H9 (cell line): ENCODE measurements around the gene UTF1. TPM values are rescaled to one million over a fixed set of nuclear protein-coding genes. Genes with fewer than 3 reads are reported as not detected.

ENCODE experiments used
- DNase-seq: peaks from one replicate; pipeline ENCODE4 v3.0.0-alpha.2; 2017
- H2AFZ ChIP-seq: one replicate; pipeline ENCODE4 v1.6.1; 2013; ENCODE audit warnings: mild to moderate bottlenecking, low read length, control low read depth, moderate library complexity
- H2AK5ac ChIP-seq: 2 replicates; pipeline ENCODE4 v1.6.1; 2013; ENCODE audit warnings: low read length, control low read depth, mixed read lengths; ENCODE audit not compliant: insufficient read length
- H2BK120ac ChIP-seq: one replicate; pipeline ENCODE4 v1.6.1; 2013; ENCODE audit warnings: low read depth, mild to moderate bottlenecking, low read length, control low read depth, inconsistent platforms; ENCODE audit not compliant: poor library complexity, severe bottlenecking
- H2BK12ac ChIP-seq: 2 replicates; pipeline ENCODE4 v1.6.1; 2013; ENCODE audit warnings: low read length, control low read depth, mixed read lengths, low read depth; ENCODE audit not compliant: insufficient read length
- H2BK15ac ChIP-seq: 2 replicates; pipeline ENCODE4 v1.6.1; 2013; ENCODE audit warnings: low read depth, low read length, control low read depth
- H2BK20ac ChIP-seq: one replicate; pipeline ENCODE4 v1.6.1; 2013; ENCODE audit warnings: low read depth, mild to moderate bottlenecking, low read length, control low read depth, inconsistent platforms; ENCODE audit not compliant: poor library complexity, severe bottlenecking
- H2BK5ac ChIP-seq: 2 replicates; pipeline ENCODE4 v1.6.1; 2013; ENCODE audit warnings: low read length, control low read depth, mixed read lengths; ENCODE audit not compliant: insufficient read length
- H3K14ac ChIP-seq: 2 replicates; pipeline ENCODE4 v1.6.1; 2013; ENCODE audit warnings: low read length, control low read depth; ENCODE audit not compliant: insufficient read depth
- H3K18ac ChIP-seq: 2 replicates; pipeline ENCODE4 v1.6.1; 2013; ENCODE audit warnings: low read depth, mild to moderate bottlenecking, mixed read lengths, low read length, control low read depth; ENCODE audit not compliant: insufficient read length
- H3K23ac ChIP-seq: 2 replicates; pipeline ENCODE4 v1.6.1; 2013; ENCODE audit warnings: low read length, control low read depth, mixed read lengths, low read depth; ENCODE audit not compliant: insufficient read length
- H3K23me2 ChIP-seq: 2 replicates; pipeline ENCODE4 v1.6.1; 2013; ENCODE audit warnings: low read depth, mild to moderate bottlenecking, mixed read lengths, low read length, control low read depth; ENCODE audit not compliant: insufficient read length, poor library complexity, severe bottlenecking
- H3K27ac ChIP-seq: 2 replicates; pipeline ENCODE4 v1.5.1; 2013; ENCODE audit warnings: low read length, control low read depth, mixed read lengths, low read depth; ENCODE audit not compliant: insufficient read length
- H3K27me3 ChIP-seq: 2 replicates; pipeline ENCODE4 v1.6.1; 2013; ENCODE audit warnings: low read length, control low read depth, inconsistent platforms; ENCODE audit not compliant: insufficient read depth
- H3K4ac ChIP-seq: 2 replicates; pipeline ENCODE4 v1.6.1; 2013; ENCODE audit warnings: low read depth, mild to moderate bottlenecking, control low read depth, inconsistent platforms, low read length, moderate library complexity
- H3K4me1 ChIP-seq: 2 replicates; pipeline ENCODE4 v1.6.1; 2013; ENCODE audit warnings: low read length, control low read depth, inconsistent platforms; ENCODE audit not compliant: insufficient read depth
- H3K4me2 ChIP-seq: 2 replicates; pipeline ENCODE4 v1.6.1; 2013; ENCODE audit warnings: low read length, control low read depth, mixed read lengths; ENCODE audit not compliant: insufficient read length, insufficient read depth
- H3K56ac ChIP-seq: 2 replicates; pipeline ENCODE4 v1.6.1; 2013; ENCODE audit warnings: low read depth, mild to moderate bottlenecking, mixed read lengths, low read length, control low read depth; ENCODE audit not compliant: insufficient read length
- H3K79me1 ChIP-seq: 2 replicates; pipeline ENCODE4 v1.6.1; 2013; ENCODE audit warnings: low read depth, mild to moderate bottlenecking, moderate library complexity, low read length, control low read depth, inconsistent platforms; ENCODE audit not compliant: insufficient read depth, poor library complexity, severe bottlenecking
- H3K79me2 ChIP-seq: 2 replicates; pipeline ENCODE4 v1.6.1; 2013; ENCODE audit warnings: low read length, control low read depth, inconsistent platforms; ENCODE audit not compliant: insufficient read depth
- H3K9ac ChIP-seq: 2 replicates; pipeline ENCODE4 v1.6.1; 2013; ENCODE audit warnings: low read length, control low read depth, mixed read lengths; ENCODE audit not compliant: insufficient read length; ENCODE audit errors: extremely low read depth
- H3K9me3 ChIP-seq: one replicate; pipeline ENCODE4 v1.6.1; 2013; ENCODE audit warnings: low read depth, low read length, inconsistent platforms; ENCODE audit not compliant: control insufficient read depth
- H3T11ph ChIP-seq: one replicate; pipeline ENCODE4 v1.6.1; 2013; ENCODE audit warnings: mild to moderate bottlenecking, low read length, control low read depth, inconsistent platforms
- H4K20me1 ChIP-seq: one replicate; pipeline ENCODE4 v1.6.1; 2013; ENCODE audit not compliant: control insufficient read depth, insufficient read length, insufficient read depth
- H4K5ac ChIP-seq: 2 replicates; pipeline ENCODE4 v1.6.1; 2013; ENCODE audit warnings: low read depth, mild to moderate bottlenecking, mixed read lengths, low read length, control low read depth; ENCODE audit not compliant: insufficient read length
- H4K8ac ChIP-seq: replicated peaks from 2 replicates; pipeline ENCODE4 v1.6.1; 2013; ENCODE audit warnings: low read length, control low read depth, mixed read lengths, low read depth; ENCODE audit not compliant: insufficient read length
- H4K91ac ChIP-seq: 2 replicates; pipeline ENCODE4 v1.6.1; 2013; ENCODE audit warnings: low read depth, mild to moderate bottlenecking, moderate library complexity, mixed read lengths, low read length, control low read depth; ENCODE audit not compliant: insufficient read length
- H3K27ac Mint-ChIP-seq, 3 experiments: 2 replicates in 2 of 3; 3 replicates in 1 of 3; pipeline ENCODE4 v1.8.0; 2020 to 2021; ENCODE audit warnings: mixed read lengths in 3 of 3, mild to moderate bottlenecking in 1 of 3, moderate library complexity in 1 of 3
- H3K27me3 Mint-ChIP-seq: 2 replicates; pipeline ENCODE4 v1.8.0; 2021; ENCODE audit warnings: low read depth, mild to moderate bottlenecking, moderate library complexity, mixed read lengths
- H3K36me3 Mint-ChIP-seq, 3 experiments: 2 replicates in 2 of 3; 3 replicates in 1 of 3; pipeline ENCODE4 v1.8.0; 2020 to 2021; ENCODE audit warnings: low read depth in 3 of 3, mixed read lengths in 3 of 3; ENCODE audit not compliant: insufficient read depth in 1 of 3
- H3K4me1 Mint-ChIP-seq, 2 experiments: 2 replicates each; pipeline ENCODE4 v1.8.0; 2020; ENCODE audit warnings: mixed read lengths in 2 of 2
- H3K4me3 Mint-ChIP-seq, 2 experiments: 2 replicates in 1 of 2; 3 replicates in 1 of 2; pipeline ENCODE4 v1.8.0; 2020 to 2021; ENCODE audit warnings: mild to moderate bottlenecking in 2 of 2, mixed read lengths in 2 of 2, moderate library complexity in 1 of 2
- H3K9me3 Mint-ChIP-seq, 2 experiments: 2 replicates in 1 of 2; 3 replicates in 1 of 2; pipeline ENCODE4 v1.8.0; 2020; ENCODE audit warnings: mild to moderate bottlenecking in 2 of 2, mixed read lengths in 2 of 2, moderate library complexity in 1 of 2
- WGBS: extraction: QIAGEN DNeasy Blood & Tissue Kit; methylation state at CpG from one replicate; pipeline ENCODE4 v1.1.7; 2013; ENCODE audit warnings: missing lambda C conversion rate, low lambda C conversion rate, mixed read lengths; ENCODE audit not compliant: insufficient read length; ENCODE audit errors: extremely low coverage; 5-methylcytosine and 5-hydroxymethylcytosine counted together
- total RNA-seq: library from RNA; stranded (reverse); gene quantifications from 2 replicates; pipeline ENCODE4 v1.2.1, GENCODE V29; 2021
- TF ChIP-seq, protein P1 (sequence below): fragments of 200-600 bp; sonication (generic); conservative IDR thresholded peaks from 3 replicates; pipeline ENCODE4 v1.8.0; 2021; ENCODE audit warnings: antibody characterized with exemption, mild to moderate bottlenecking

Gene UTF1
- total RNA-seq, 1 experiment from 2014 or later = 31.5 TPM

GRCh38 chr10:133227256-133227655, 2.8 kb upstream of the UTF1 start:
- Histone ChIP-seq H3K18ac (no peak overlapping the region), H2BK5ac (no peak overlapping the region), H3K79me1 (no peaks in the 10 kb centered on the region), H3K27ac (no peak overlapping the region), H2AK5ac (no peak overlapping the region), H4K5ac (no peak overlapping the region), H4K20me1 (no peaks in the 10 kb centered on the region), H2BK120ac (no peak overlapping the region), H3K56ac (no peak overlapping the region), H3K4me2 (no peak overlapping the region), H4K91ac (no peak overlapping the region), H3K4ac (no peak overlapping the region), H3T11ph (no peak overlapping the region), H3K4me1 (no peaks in the 10 kb centered on the region; the same call in 1 of the 2 replicates), H2BK20ac (no peak overlapping the region), H3K23me2 (no peaks in the 10 kb centered on the region), H4K8ac (no peak overlapping the region), H3K14ac (no peak overlapping the region), H2BK15ac (no peak overlapping the region), H3K79me2 (no peaks in the 10 kb centered on the region), H3K27me3 (peaks cover 6% of the 10 kb centered on the region; the same call in 1 of the 2 replicates), H2BK12ac (no peak overlapping the region), H2AFZ (no peak overlapping the region), H3K23ac (no peak overlapping the region), H3K9ac (no peak overlapping the region), H3K9me3 (no peaks in the 10 kb centered on the region)
- Mint-ChIP-seq H3K4me3 (no peak overlapping the region; a peak in 1 of 5 replicates), H3K4me1 (peaks cover 32 to 39% of the 10 kb centered on the region in 2 experiments), H3K27me3 (peaks cover 49% of the 10 kb centered on the region), H3K36me3 (peaks cover 0 to 5% (median 0%) of the 10 kb centered on the region in 3 experiments; a peak in 4 of 7 replicates), H3K27ac (no peak overlapping the region; a peak in 1 of 7 replicates), H3K9me3 (peaks cover 2 to 8% of the 10 kb centered on the region in 2 experiments; a peak in 4 of 5 replicates)
- no CpG with 5 or more reads among the region's 21 CpGs for WGBS
- TF ChIP-seq, protein P1, sequence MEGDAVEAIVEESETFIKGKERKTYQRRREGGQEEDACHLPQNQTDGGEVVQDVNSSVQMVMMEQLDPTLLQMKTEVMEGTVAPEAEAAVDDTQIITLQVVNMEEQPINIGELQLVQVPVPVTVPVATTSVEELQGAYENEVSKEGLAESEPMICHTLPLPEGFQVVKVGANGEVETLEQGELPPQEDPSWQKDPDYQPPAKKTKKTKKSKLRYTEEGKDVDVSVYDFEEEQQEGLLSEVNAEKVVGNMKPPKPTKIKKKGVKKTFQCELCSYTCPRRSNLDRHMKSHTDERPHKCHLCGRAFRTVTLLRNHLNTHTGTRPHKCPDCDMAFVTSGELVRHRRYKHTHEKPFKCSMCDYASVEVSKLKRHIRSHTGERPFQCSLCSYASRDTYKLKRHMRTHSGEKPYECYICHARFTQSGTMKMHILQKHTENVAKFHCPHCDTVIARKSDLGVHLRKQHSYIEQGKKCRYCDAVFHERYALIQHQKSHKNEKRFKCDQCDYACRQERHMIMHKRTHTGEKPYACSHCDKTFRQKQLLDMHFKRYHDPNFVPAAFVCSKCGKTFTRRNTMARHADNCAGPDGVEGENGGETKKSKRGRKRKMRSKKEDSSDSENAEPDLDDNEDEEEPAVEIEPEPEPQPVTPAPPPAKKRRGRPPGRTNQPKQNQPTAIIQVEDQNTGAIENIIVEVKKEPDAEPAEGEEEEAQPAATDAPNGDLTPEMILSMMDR = no peak
- no peak for DNase-seq
